K562 (cell line): ENCODE measurements around the gene BIRC5. TPM values are rescaled to one million over a fixed set of nuclear protein-coding genes. Genes with fewer than 3 reads are reported as not detected.

Source experiments
- BRD4 ChIP-seq: fragments of 200-600 bp; sonication (generic); IDR thresholded peaks from 2 replicates; pipeline ENCODE4 v1.6.1; 2017; ENCODE audit warnings: inconsistent platforms
- ELF2 ChIP-seq: fragments of 250-450 bp; sonication (Bioruptor Pico); IDR thresholded peaks from 2 replicates; pipeline ENCODE4 v1.5.0; 2021; ENCODE audit warnings: mild to moderate bottlenecking
- FOSL1 ChIP-seq: fragments of 200-800 bp; sonication (Bioruptor generic); conservative IDR thresholded peaks from 2 replicates; pipeline ENCODE4 v1.6.1; 2016; ENCODE audit warnings: missing genetic modification characterization, missing compliant biosample characterization
- FUS ChIP-seq: fragments of 200-400 bp; formaldehyde crosslinking; optimal IDR thresholded peaks from 2 replicates; pipeline ENCODE3; 2017; ENCODE audit warnings: low read depth, low read length
- IRF2 ChIP-seq: sonication (generic); formaldehyde crosslinking; IDR thresholded peaks from 2 replicates; pipeline ENCODE4 v1.8.1; 2022; ENCODE audit warnings: mild to moderate bottlenecking, missing genetic modification reagents
- KLF10 ChIP-seq: fragments of 250-450 bp; sonication (Bioruptor Pico); IDR thresholded peaks from 2 replicates; pipeline ENCODE4 v1.6.1; 2021; ENCODE audit warnings: matching md5 sums
- MCM5 ChIP-seq: fragments of 450-650 bp; IDR thresholded peaks from 2 replicates; pipeline ENCODE4 v1.6.1; 2016; ENCODE audit warnings: low read depth
- POLR3A ChIP-seq: IDR thresholded peaks from 2 replicates; pipeline ENCODE4 v1.6.1; 2011; ENCODE audit warnings: borderline replicate concordance, mild to moderate bottlenecking, moderate library complexity; ENCODE audit not compliant: insufficient read length, insufficient read depth; ENCODE audit errors: extremely low read depth
- PREB ChIP-seq: sonication (generic); formaldehyde crosslinking; IDR thresholded peaks from 2 replicates; pipeline ENCODE4 v1.8.1; 2023; ENCODE audit warnings: mild to moderate bottlenecking, missing genetic modification reagents
- RREB1 ChIP-seq: fragments of 250-450 bp; sonication (Bioruptor Pico); IDR thresholded peaks from 2 replicates; pipeline ENCODE4 v1.4.0; 2020
- TAF1 ChIP-seq: IDR thresholded peaks from 2 replicates; pipeline ENCODE4 v1.6.1; 2011; ENCODE audit warnings: mild to moderate bottlenecking, low read length, moderate library complexity; ENCODE audit not compliant: insufficient read depth, control insufficient read depth, severe bottlenecking; ENCODE audit errors: extremely low read depth
- TARDBP ChIP-seq: fragments of 450-650 bp; IDR thresholded peaks from 2 replicates; pipeline ENCODE4 v1.6.1; 2016
- ZBTB49 ChIP-seq: sonication (generic); formaldehyde crosslinking; IDR thresholded peaks from 2 replicates; pipeline ENCODE4 v1.8.0; 2022; ENCODE audit warnings: missing genetic modification reagents, mild to moderate bottlenecking, borderline replicate concordance
- ZC3H11A ChIP-seq: IDR thresholded peaks from 2 replicates; pipeline ENCODE4 v1.6.1; 2012; ENCODE audit warnings: low read depth, low read length, improper control_type of control experiment
- ZNF778 ChIP-seq: fragments of 450-650 bp; formaldehyde crosslinking; IDR thresholded peaks from 2 replicates; pipeline ENCODE4 v1.4.0; 2020; ENCODE audit warnings: mild to moderate bottlenecking, moderate library complexity
- polyA plus RNA-seq, 8 experiments: library from polyadenylated mRNA; depleted of rRNA in 4 of 8; stranded (reverse) in 5 of 8; unstranded in 3 of 8; fragments of >200 nt; fragmentation: Nextera tagmentation in 2 of 8; fragmentation: Illumina TruSeq in 1 of 8; extraction: Ambion mirVana in 2 of 8; extraction: Trizol in 1 of 8; gene quantifications; 2 replicates each; pipeline versions ENCODE4 v1.2.1 to v1.2.3, GENCODE V29; 2011 to 2014; ENCODE audit warnings: inconsistent platforms in 1 of 8, missing spikeins in 1 of 8
- total RNA-seq, 7 experiments: library from RNA; depleted of rRNA in 6 of 7; stranded (reverse); fragments of >200 nt in 6 of 7; fragmentation: Illumina TruSeq in 2 of 7; extraction: Trizol in 2 of 7; gene quantifications; 2 replicates each; pipeline versions ENCODE4 v1.2.1 to v1.2.3, GENCODE V29; 2011 to 2021; ENCODE audit warnings: low replicate concordance in 1 of 7

Gene BIRC5
- total and polyA plus RNA-seq, 9 of the 15 experiments (the other 6 are each of a cell fraction or from before 2014, with no cell fraction given), result 64.4 to 140 (median 101) TPM

- TF ChIP-seq PREB (CRISPR knock-in tag) (no peak), KLF10 (CRISPR knock-in tag) (no peak), ELF2 (CRISPR knock-in tag) (0 out of 2 replicates have a peak, but pooled peaks have one; percentile 30), ZBTB49 (CRISPR knock-in tag) (no peak), TAF1 (no peak), ZC3H11A (no peak), ZNF778 (CRISPR knock-in tag) (no peak), FOSL1 (no peak), TARDBP (no peak), MCM5 (no peak), RREB1 (CRISPR knock-in tag) (0 out of 2 replicates have a peak, but pooled peaks have one; percentile 22), IRF2 (CRISPR knock-in tag) (no peak), BRD4 (no peak), FUS (no peak), POLR3A (no peak)
Observed at GRCh38 chr17:78257810-78258322, 43.8 kb downstream of the BIRC5 start (continued).
